Tibial nerve (tissue), 4 donors: ENCODE measurements around the gene ALG11. TPM values are rescaled to one million over a fixed set of nuclear protein-coding genes. Genes with fewer than 3 reads are reported as not detected.

Source experiments
- DNase-seq, 2 donors: peaks; one replicate each; pipeline ENCODE4 v3.0.0-alpha.2; 2019; ENCODE audit warnings: low spot score in 2 of 2
- H3K27ac ChIP-seq, 4 donors: fragments of 200-600 bp; sonication (generic) in 3 of 4; one replicate each; pipeline ENCODE4 v1.5.1; 2017 to 2019; ENCODE audit warnings: mild to moderate bottlenecking in 1 of 4
- H3K27me3 ChIP-seq, 2 donors: fragments of 200-600 bp; sonication (generic) in 1 of 2; one replicate each; pipeline versions ENCODE4 v1.5.1 to v1.6.0; 2017 to 2019
- H3K36me3 ChIP-seq, 3 donors: fragments of 200-600 bp; sonication (generic); one replicate each; pipeline ENCODE4 v1.5.1; 2018 to 2019
- H3K4me1 ChIP-seq, 4 donors: fragments of 200-600 bp; sonication (generic) in 3 of 4; one replicate each; pipeline ENCODE4 v1.5.1; 2017 to 2019
- H3K4me3 ChIP-seq, 4 donors: fragments of 200-600 bp; sonication (generic) in 3 of 4; one replicate each; pipeline ENCODE4 v1.5.1; 2017 to 2019; ENCODE audit warnings: mild to moderate bottlenecking in 1 of 4, moderate library complexity in 1 of 4
- H3K9me3 ChIP-seq, 4 donors: fragments of 200-600 bp; sonication (generic) in 3 of 4; one replicate each; pipeline ENCODE4 v1.5.1; 2017 to 2019
- CTCF ChIP-seq, 5 experiments: fragments of 200-600 bp in 3 of 5; fragments of 450-650 bp in 2 of 5; sonication (generic) in 3 of 5; IDR thresholded peaks; one replicate each; pipeline ENCODE4 v1.5.1; 2016 to 2019; ENCODE audit warnings: antibody characterized with exemption in 5 of 5, mild to moderate bottlenecking in 3 of 5, moderate library complexity in 2 of 5
- EP300 ChIP-seq, 2 donors: sonication (generic); formaldehyde crosslinking; IDR thresholded peaks; one replicate each; pipeline ENCODE4 v1.6.1; 2017; ENCODE audit warnings: antibody characterized with exemption in 2 of 2, mild to moderate bottlenecking in 1 of 2
- POLR2A ChIP-seq, 2 donors: fragments of 450-650 bp; IDR thresholded peaks; one replicate each; pipeline ENCODE4 v1.6.1; 2017; ENCODE audit warnings: antibody characterized with exemption in 2 of 2, mild to moderate bottlenecking in 2 of 2, moderate library complexity in 2 of 2
- WGBS, 2 donors: methylation state at CpG; one replicate each; pipeline ENCODE4 v1.1.5; 2018; 5-methylcytosine and 5-hydroxymethylcytosine counted together
- total RNA-seq, 4 donors: library from RNA; depleted of rRNA; stranded (reverse); fragments of >200 nt; gene quantifications; one replicate each; pipeline ENCODE4 v1.1.0, GENCODE V29; 2016

Gene ALG11
- total RNA-seq, 4 donors from 2014 or later, result 12.2 to 24.7 (median 16.4) TPM

DNA sequence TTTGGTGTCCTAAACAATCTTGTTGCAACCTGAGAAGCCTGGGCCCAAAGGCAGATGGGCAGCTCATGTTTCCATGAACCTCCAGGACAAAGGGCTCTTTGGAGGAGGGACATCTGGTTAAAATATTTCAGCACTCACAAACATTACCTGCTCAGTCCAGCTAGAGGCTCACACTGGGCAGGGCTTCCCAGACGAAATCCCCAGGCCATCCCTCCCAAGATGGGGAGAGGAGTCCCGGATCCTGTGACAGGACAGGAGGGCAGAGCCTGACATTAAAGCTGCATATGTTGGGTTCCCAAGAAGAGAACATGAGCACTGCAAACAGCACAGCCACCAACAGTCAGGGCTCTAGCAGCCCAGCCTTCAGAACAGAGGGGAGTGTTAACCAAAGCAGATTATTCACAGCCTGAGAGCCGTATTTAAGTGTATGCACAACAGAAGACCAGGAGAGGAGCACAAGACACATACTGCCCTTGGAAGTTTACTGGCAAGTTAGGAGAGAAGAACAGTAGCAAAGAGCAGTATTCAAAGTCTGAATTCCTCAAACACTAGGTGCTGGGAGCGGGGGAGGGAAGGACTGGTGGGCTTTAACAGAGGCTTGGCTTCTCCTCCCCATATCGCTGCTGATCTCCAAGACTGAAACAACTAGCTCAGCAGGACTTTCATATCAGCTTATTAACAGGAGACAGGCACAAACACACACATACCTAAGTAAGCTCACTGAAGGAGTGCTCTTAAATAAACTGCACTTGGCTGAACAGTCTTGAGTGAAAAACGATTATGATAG, 13.3 kb upstream of the ALG11 start:
- 70 to 74% methylated on average over 6 of the region's 6 CpGs for WGBS, 2 donors
- no peak for TF ChIP-seq EP300 (IDR thresholded peaks at IDR 0.05)
- no peak for TF ChIP-seq CTCF (IDR thresholded peaks at IDR 0.05)
- no peak for TF ChIP-seq POLR2A (IDR thresholded peaks at IDR 0.05)
- Histone ChIP-seq H3K36me3 (no peaks in the 10 kb centered on the region), H3K27ac (no peak overlapping the region), H3K4me1 (peaks cover 0 to 15% (median 0%) of the 10 kb centered on the region in 4 donors), H3K9me3 (no peaks in the 10 kb centered on the region), H3K27me3 (no peaks in the 10 kb centered on the region), H3K4me3 (no peak overlapping the region)
- DNase-seq, result no peak

DNA sequence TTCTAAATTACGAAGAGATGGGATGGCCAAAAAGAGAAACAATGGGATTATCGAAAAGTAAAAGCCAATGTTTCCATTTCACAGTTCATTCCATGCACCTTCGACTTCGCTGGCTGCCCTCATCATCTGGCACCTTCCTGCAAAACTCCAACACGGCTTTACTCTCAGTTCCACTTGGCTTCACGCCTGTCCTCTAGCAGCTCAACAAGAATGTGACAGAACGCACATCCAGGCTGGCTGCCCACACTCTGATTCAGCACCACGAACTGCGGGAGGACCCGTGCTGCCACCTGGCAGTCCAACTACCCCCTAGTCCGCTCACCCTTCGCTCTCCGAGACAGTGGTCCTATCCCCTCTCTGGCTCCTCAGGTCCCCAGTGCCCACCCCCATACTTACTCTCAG, 12.7 kb upstream of the ALG11 start:
- H3K27me3 ChIP-seq, result no peaks in the 10 kb centered on the region
- H3K4me1 ChIP-seq, result peaks cover 0 to 15% (median 0%) of the 10 kb centered on the region in 4 donors
- TF ChIP-seq POLR2A (IDR thresholded peaks at IDR 0.05) (no peak), CTCF (IDR thresholded peaks at IDR 0.05) (no peak), EP300 (IDR thresholded peaks at IDR 0.05) (no peak)
- no peak overlapping the region for H3K27ac ChIP-seq
- H3K9me3 ChIP-seq, result no peaks in the 10 kb centered on the region
- WGBS, 2 donors, result 77 to 80% methylated on average over 13 of the region's 13 CpGs
- no peak overlapping the region for H3K4me3 ChIP-seq
- no peak for DNase-seq
- no peaks in the 10 kb centered on the region for H3K36me3 ChIP-seq

DNA sequence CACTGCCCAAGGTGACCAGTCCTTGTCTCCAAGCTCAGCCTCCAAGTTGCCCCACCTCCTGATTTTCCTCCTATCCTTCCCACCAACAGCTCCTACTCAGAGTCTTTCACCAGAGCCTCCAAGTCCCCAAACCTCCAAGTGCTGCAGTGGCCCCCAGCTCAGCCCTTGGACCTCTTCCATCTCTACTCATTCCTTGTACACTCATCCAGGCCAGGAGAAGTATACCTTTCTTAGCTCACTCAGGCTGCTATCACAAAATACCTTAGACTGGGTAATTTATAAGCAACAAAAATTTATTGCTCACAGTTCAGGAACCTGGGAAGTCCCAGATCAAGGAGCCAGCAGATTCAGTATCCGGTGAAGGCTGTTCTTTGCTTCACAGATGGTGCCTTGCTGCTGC, 12.3 kb upstream of the ALG11 start:
- no peaks in the 10 kb centered on the region for H3K36me3 ChIP-seq
- no peak for DNase-seq
- peaks cover 0 to 15% (median 0%) of the 10 kb centered on the region in 4 donors for H3K4me1 ChIP-seq
- H3K4me3 ChIP-seq, result no peak overlapping the region
- 69 to 82% methylated on average over 1 of the region's 1 CpG for WGBS, 2 donors
- H3K27ac ChIP-seq, result no peak overlapping the region
- no peaks in the 10 kb centered on the region for H3K9me3 ChIP-seq
- no peaks in the 10 kb centered on the region for H3K27me3 ChIP-seq
- TF ChIP-seq CTCF (IDR thresholded peaks at IDR 0.05) (no peak), EP300 (IDR thresholded peaks at IDR 0.05) (no peak), POLR2A (IDR thresholded peaks at IDR 0.05) (no peak)

DNA sequence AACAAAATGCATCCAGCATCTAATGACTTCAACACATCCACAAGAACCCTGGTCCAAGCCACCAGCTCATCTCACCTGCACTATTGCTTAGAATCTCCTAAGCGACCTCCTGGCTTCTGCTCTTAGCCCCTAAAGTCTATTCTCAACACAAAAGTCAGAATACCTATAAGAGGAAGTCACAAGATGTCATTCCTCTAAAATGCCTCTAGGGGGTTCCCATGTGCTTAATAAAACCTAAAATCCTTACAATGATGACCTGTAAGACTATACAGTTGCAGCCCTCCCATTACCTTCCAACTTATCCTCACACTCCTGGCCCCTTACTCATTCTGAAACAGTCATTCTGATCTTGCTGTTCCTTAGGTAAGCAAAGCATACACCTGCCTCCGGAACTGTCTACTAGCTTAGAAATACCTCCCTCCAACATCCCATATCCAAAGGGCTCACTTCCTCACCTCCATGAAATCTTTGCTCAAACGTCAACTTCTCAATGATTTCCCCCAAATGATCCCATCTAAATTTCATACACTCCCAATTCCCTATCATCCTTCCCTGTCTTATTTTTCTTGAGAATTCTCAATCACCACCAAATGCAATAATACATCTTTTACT, 11.0 kb upstream of the ALG11 start:
- 62% methylated on average over 3 of the region's 3 CpGs for WGBS, 2 donors
- Histone ChIP-seq H3K27ac (no peak overlapping the region), H3K9me3 (no peaks in the 10 kb centered on the region), H3K36me3 (no peaks in the 10 kb centered on the region), H3K4me3 (no peak overlapping the region), H3K27me3 (no peaks in the 10 kb centered on the region), H3K4me1 (peaks cover 0 to 3% (median 0%) of the 10 kb centered on the region in 4 donors)
- no peak for DNase-seq
- peak; percentile 30 to 73 (median 57) for TF ChIP-seq CTCF (IDR thresholded peaks at IDR 0.05)
- TF ChIP-seq EP300 (IDR thresholded peaks at IDR 0.05), result no peak

GRCh38 chr13:52002361-52002760, 9.8 kb upstream of the ALG11 start:
- DNase-seq, result no peak
- H3K27me3 ChIP-seq, result no peaks in the 10 kb centered on the region
- TF ChIP-seq POLR2A (IDR thresholded peaks at IDR 0.05), result no peak
- TF ChIP-seq CTCF (IDR thresholded peaks at IDR 0.05), result no peak
- no peak for TF ChIP-seq EP300 (IDR thresholded peaks at IDR 0.05)
- no peaks in the 10 kb centered on the region for H3K4me1 ChIP-seq
- H3K27ac ChIP-seq, result no peak overlapping the region
- no peak overlapping the region for H3K4me3 ChIP-seq
- H3K36me3 ChIP-seq, result no peaks in the 10 kb centered on the region
- H3K9me3 ChIP-seq, result no peaks in the 10 kb centered on the region
- 64 to 69% methylated on average over 3 of the region's 4 CpGs for WGBS, 2 donors
